HG02943 (cell line): ENCODE measurements around the gene SMIM31.

Experiments used
- ATAC-seq: cut with Tn5 transposase; IDR thresholded peaks from one replicate; pipeline ENCODE4 v1.9.1; 2021; ENCODE audit warnings: mild to moderate bottlenecking, low read depth, moderate library complexity; ENCODE audit not compliant: unreplicated experiment

Gene SMIM31

GRCh38 chr4:164753873-164754488, at the start of gene SMIM31:
TSS of gene SMIM31 (plus strand) at chr4:164754131. CDS start at chr4:164770444, 16,313 bp downstream.
- no peak for ATAC-seq

GRCh38 chr4:164706675-164707074, 47.3 kb upstream of the SMIM31 start:
- ATAC-seq = no peak

- ATAC-seq = no peak
These were observed 37.0 kb upstream of the SMIM31 start for GRCh38 chr4:164716901-164717300.

GRCh38 chr4:164718827-164719226, 35.1 kb upstream of the SMIM31 start:
- ATAC-seq = no peak

- ATAC-seq = no peak
These were observed 28.9 kb upstream of the SMIM31 start for GRCh38 chr4:164725066-164725465.

GRCh38 chr4:164730705-164731393, 23.1 kb upstream of the SMIM31 start:
- ATAC-seq = no peak

GRCh38 chr4:164731827-164732474, 22.0 kb upstream of the SMIM31 start:
- ATAC-seq = peak; percentile 57

GRCh38 chr4:164734484-164734883, 19.4 kb upstream of the SMIM31 start:
- no peak for ATAC-seq

- ATAC-seq = no peak
These were observed 5.6 kb upstream of the SMIM31 start for GRCh38 chr4:164748375-164748774.

- no peak for ATAC-seq
These were observed 1.5 kb downstream of the SMIM31 start for GRCh38 chr4:164755432-164755831.

GRCh38 chr4:164756686-164757085, 2.8 kb downstream of the SMIM31 start:
- no peak for ATAC-seq

GRCh38 chr4:164761241-164761640, 7.3 kb downstream of the SMIM31 start:
- ATAC-seq = no peak

GRCh38 chr4:164761746-164762275, 7.9 kb downstream of the SMIM31 start:
- ATAC-seq = no peak

GRCh38 chr4:164765096-164765495, 11.2 kb downstream of the SMIM31 start:
- no peak for ATAC-seq

- no peak for ATAC-seq
These were observed 11.9 kb downstream of the SMIM31 start for GRCh38 chr4:164765833-164766232.

- ATAC-seq = no peak
These were observed 14.6 kb downstream of the SMIM31 start for GRCh38 chr4:164768516-164768915.

GRCh38 chr4:164770010-164770724, 16.2 kb downstream of the SMIM31 start:
- ATAC-seq = no peak

- no peak for ATAC-seq
These were observed 17.2 kb downstream of the SMIM31 start for GRCh38 chr4:164771088-164771487.

GRCh38 chr4:164772076-164772475, 18.1 kb downstream of the SMIM31 start:
- ATAC-seq = no peak

GRCh38 chr4:164779080-164779479, 25.1 kb downstream of the SMIM31 start:
- no peak for ATAC-seq

- no peak for ATAC-seq
These were observed 25.9 kb downstream of the SMIM31 start for GRCh38 chr4:164779811-164780216.
